Posterior vena cava (tissue), 2 donors: ENCODE results near the gene ARHGEF2. TPM values are rescaled to one million over a fixed set of nuclear protein-coding genes. Genes with fewer than 3 reads are reported as not detected.

Experiments used
- microRNA-seq, 2 donors: library from miRNA; unstranded; fragments of <30 nt; microRNA quantifications; one replicate each; pipeline ENCODE4 v1.2.0, GENCODE V29; 2020 to 2021; ENCODE audit warnings: borderline microRNAs expressed in 2 of 2
- total RNA-seq, 2 donors: library from RNA; stranded (reverse); fragmentation: NEBNext Ultra II Directional; extraction: Animal tissue kit (Norgen Biotek cat#: 25700); gene quantifications; one replicate each; pipeline ENCODE4 v1.2.1, GENCODE V29; 2021
- donor health status: DM: yes; HTN: yes; CAD: no.
- donor health status: DM: yes; HTN: yes; CAD: no.

The ARHGEF2 gene
- total RNA-seq, 2 donors from 2014 or later = 138 to 161 TPM

Small RNAs within 50 kb of the gene (microRNA-seq; reads per million reads assigned to microRNA genes)
- 0.26 to 0.32 reads per million in 2 donors for gene MIR6738

Other genes starting within 250 kb of the ARHGEF2 start
- 10 to 100 TPM; 44.3 to 48.2 TPM for gene GON4L, start 121.3 kb downstream of the ARHGEF2 start, total RNA-seq
- gene SYT11, start 119.0 kb downstream of the ARHGEF2 start, total RNA-seq = 10 to 100 TPM; 20.8 to 23.9 TPM
- gene RIT1, start 67.2 kb downstream of the ARHGEF2 start, total RNA-seq = 10 to 100 TPM; 34.1 to 36.2 TPM
- gene KHDC4, start 44.1 kb downstream of the ARHGEF2 start, total RNA-seq = 10 to 100 TPM; 28.6 to 28.8 TPM
- not detected for gene RXFP4, start 36.9 kb downstream of the ARHGEF2 start, total RNA-seq
- 100 to 1,000 TPM; 147 to 173 TPM for gene SSR2, start 42.4 kb upstream of the ARHGEF2 start, total RNA-seq
- gene UBQLN4, start 75.3 kb upstream of the ARHGEF2 start, total RNA-seq = 10 to 100 TPM; 18.0 to 29.1 TPM
- 10 to 100 TPM; 34.7 to 38.4 TPM for gene LAMTOR2, start 76.2 kb upstream of the ARHGEF2 start, total RNA-seq
- not detected for gene RAB25, start 82.6 kb upstream of the ARHGEF2 start, total RNA-seq
- under 1 TPM; 0.23 to 0.76 TPM for gene MEX3A, start 103.9 kb upstream of the ARHGEF2 start, total RNA-seq
- gene LMNA, start 136.2 kb upstream of the ARHGEF2 start, total RNA-seq = 100 to 1,000 TPM; 500 to 599 TPM
- gene SEMA4A, start 175.0 kb upstream of the ARHGEF2 start, total RNA-seq = 1 to 10 TPM; 5.8 to 8.0 TPM
- gene SLC25A44, start 215.6 kb upstream of the ARHGEF2 start, total RNA-seq = 10 to 100 TPM; 16.1 to 21.2 TPM
- 10 to 100 TPM; 31.8 to 34.6 TPM for gene PMF1, start 234.5 kb upstream of the ARHGEF2 start, total RNA-seq